DOHH2 (cell line): ENCODE data around the gene SMPD2.

Source experiments
- EZH2phosphoT487 ChIP-seq: fragments of 200-600 bp; sonication (generic); IDR thresholded peaks from 2 replicates; pipeline ENCODE4 v1.6.1; 2017; ENCODE audit warnings: borderline replicate concordance, mild to moderate bottlenecking, antibody characterized with exemption, low read length, moderate library complexity, mixed read lengths
- TF ChIP-seq, protein P1 (sequence below): fragments of 200-600 bp; sonication (generic); IDR thresholded peaks from one replicate; pipeline ENCODE4 v1.5.1; 2014; ENCODE audit warnings: antibody characterized with exemption, mild to moderate bottlenecking, low read depth, low read length; ENCODE audit not compliant: poor library complexity, severe bottlenecking

- TF ChIP-seq, protein P1, sequence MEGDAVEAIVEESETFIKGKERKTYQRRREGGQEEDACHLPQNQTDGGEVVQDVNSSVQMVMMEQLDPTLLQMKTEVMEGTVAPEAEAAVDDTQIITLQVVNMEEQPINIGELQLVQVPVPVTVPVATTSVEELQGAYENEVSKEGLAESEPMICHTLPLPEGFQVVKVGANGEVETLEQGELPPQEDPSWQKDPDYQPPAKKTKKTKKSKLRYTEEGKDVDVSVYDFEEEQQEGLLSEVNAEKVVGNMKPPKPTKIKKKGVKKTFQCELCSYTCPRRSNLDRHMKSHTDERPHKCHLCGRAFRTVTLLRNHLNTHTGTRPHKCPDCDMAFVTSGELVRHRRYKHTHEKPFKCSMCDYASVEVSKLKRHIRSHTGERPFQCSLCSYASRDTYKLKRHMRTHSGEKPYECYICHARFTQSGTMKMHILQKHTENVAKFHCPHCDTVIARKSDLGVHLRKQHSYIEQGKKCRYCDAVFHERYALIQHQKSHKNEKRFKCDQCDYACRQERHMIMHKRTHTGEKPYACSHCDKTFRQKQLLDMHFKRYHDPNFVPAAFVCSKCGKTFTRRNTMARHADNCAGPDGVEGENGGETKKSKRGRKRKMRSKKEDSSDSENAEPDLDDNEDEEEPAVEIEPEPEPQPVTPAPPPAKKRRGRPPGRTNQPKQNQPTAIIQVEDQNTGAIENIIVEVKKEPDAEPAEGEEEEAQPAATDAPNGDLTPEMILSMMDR, result no peak
- TF ChIP-seq EZH2phosphoT487, result no peak
These were observed 719 bp downstream of the SMPD2 start for GRCh38 chr6:109441069-109441816.
